Kidney (tissue), 14 donors: ENCODE data around the gene DNM3. TPM values are rescaled to one million over a fixed set of nuclear protein-coding genes. Genes with fewer than 3 reads are reported as not detected.

Source experiments
- DNase-seq, 5 donors: peaks; one replicate each; pipeline ENCODE4 v3.0.0-alpha.2; 2013 to 2020
- FAIRE-seq: peaks from 2 replicates; lab custom pipeline; 2012; peaks lifted over from hg19 to GRCh38; lab: Jason Lieb, UNC
- H3K27ac ChIP-seq, 2 donors: one replicate each; pipeline ENCODE4 v1.7.0; 2013; ENCODE audit warnings: low read depth in 2 of 2, low read length in 2 of 2, inconsistent platforms in 1 of 2
- H3K27me3 ChIP-seq: one replicate; pipeline ENCODE4 v1.7.1; 2013; ENCODE audit warnings: low read length, inconsistent platforms; ENCODE audit not compliant: control insufficient read depth, insufficient read depth
- H3K36me3 ChIP-seq, 3 donors: one replicate each; pipeline versions ENCODE4 v1.7.0 to v1.7.1; 2013; ENCODE audit warnings: low read length in 3 of 3, control low read depth in 1 of 3, inconsistent platforms in 1 of 3; ENCODE audit not compliant: insufficient read depth in 3 of 3, control insufficient read depth in 2 of 3
- H3K4me1 ChIP-seq, 3 donors: one replicate each; pipeline versions ENCODE4 v1.7.0 to v1.7.1; 2013; ENCODE audit warnings: low read length in 3 of 3, inconsistent platforms in 1 of 3, low read depth in 1 of 3; ENCODE audit not compliant: control insufficient read depth in 2 of 3, insufficient read depth in 2 of 3
- H3K4me3 ChIP-seq, 3 donors: one replicate each; pipeline versions ENCODE4 v1.7.0 to v1.8.1; 2013; ENCODE audit warnings: low read length in 3 of 3, control low read depth in 1 of 3, inconsistent platforms in 1 of 3
- H3K9ac ChIP-seq, 3 donors: one replicate each; pipeline versions ENCODE4 v1.7.0 to v1.7.1; 2013; ENCODE audit warnings: low read length in 3 of 3, control low read depth in 1 of 3, inconsistent platforms in 1 of 3
- H3K9me3 ChIP-seq, 3 donors: one replicate each; pipeline versions ENCODE4 v1.7.0 to v1.7.1; 2013; ENCODE audit warnings: low read length in 3 of 3, control low read depth in 1 of 3, inconsistent platforms in 1 of 3; ENCODE audit not compliant: control insufficient read depth in 2 of 3, insufficient read depth in 1 of 3
- intact Hi-C: fragments of 100-400 bp; cut with DNase I; formaldehyde crosslinking; loops from one replicate; pipeline ENCODE4 v1.11.1; 2022
- polyA plus RNA-seq: library from polyadenylated mRNA; stranded (reverse); fragments of 350-450 nt; fragmentation: Illumina TruSeq; extraction: RNeasy Lipid Tissue Mini Kit (QIAGEN cat#74804); gene quantifications from one replicate; pipeline ENCODE4 v1.2.3, GENCODE V29; 2014; ENCODE audit warnings: low read depth, low replicate concordance; ENCODE audit not compliant: insufficient read depth
- total RNA-seq: library from RNA; stranded (reverse); fragmentation: NEBNext Ultra II Directional; extraction: Animal tissue kit (Norgen Biotek cat#: 25700); gene quantifications from one replicate; pipeline ENCODE4 v1.2.1, GENCODE V29; 2021
- TF ChIP-seq, protein P1 (sequence below): IDR thresholded peaks from 3 replicates; pipeline ENCODE4 v1.5.1; 2012; ENCODE audit warnings: mild to moderate bottlenecking, moderate library complexity, borderline replicate concordance; ENCODE audit not compliant: insufficient read depth; ENCODE audit errors: extremely low read depth
- donor health status: control.
- donor health status: control.
- donor health status: control.
- donor health status: control.
- donor health status: control.
- donor health status: DM: yes; HTN: yes; CAD: no.
- donor health status: Normal renal cell carcinoma (clear cell type).

DNM3 gene
- total and polyA plus RNA-seq, 2 donors from 2014 or later, result 5.9 to 19.1 TPM

DNA sequence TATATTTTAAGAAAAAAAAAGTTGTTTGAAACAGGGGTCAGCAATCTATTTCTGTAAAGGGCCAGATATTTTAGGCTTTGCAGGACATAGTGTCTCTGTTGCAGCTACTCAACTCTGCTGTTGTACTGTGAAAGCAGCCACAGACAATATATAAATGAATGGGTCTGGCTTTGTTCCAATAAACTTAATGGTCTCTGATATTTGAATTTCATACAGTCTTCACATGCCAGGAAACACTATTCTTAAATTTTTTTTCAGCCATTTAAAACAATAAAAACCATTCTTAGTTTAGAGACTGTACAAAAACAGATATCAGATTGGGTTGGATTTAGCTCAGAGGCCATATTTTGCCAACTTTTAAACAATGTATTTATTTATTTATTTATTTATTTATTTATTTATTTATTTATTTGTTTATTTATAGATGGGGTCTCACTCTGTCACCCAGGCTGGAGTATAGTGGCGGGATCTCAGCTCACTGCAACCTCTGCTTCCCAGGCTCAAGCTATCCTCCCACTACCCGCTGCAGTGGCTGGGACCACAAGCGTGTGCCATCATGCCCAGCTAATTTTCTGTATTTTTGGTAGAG, 102.8 kb downstream of the DNM3 start:
- no peak overlapping the region for H3K9ac ChIP-seq
- no peak for DNase-seq
- no peaks in the 10 kb centered on the region for H3K27me3 ChIP-seq
- no peak for FAIRE-seq
- H3K4me1 ChIP-seq, result no peaks in the 10 kb centered on the region
- no peak overlapping the region for H3K27ac ChIP-seq
- TF ChIP-seq, protein P1, sequence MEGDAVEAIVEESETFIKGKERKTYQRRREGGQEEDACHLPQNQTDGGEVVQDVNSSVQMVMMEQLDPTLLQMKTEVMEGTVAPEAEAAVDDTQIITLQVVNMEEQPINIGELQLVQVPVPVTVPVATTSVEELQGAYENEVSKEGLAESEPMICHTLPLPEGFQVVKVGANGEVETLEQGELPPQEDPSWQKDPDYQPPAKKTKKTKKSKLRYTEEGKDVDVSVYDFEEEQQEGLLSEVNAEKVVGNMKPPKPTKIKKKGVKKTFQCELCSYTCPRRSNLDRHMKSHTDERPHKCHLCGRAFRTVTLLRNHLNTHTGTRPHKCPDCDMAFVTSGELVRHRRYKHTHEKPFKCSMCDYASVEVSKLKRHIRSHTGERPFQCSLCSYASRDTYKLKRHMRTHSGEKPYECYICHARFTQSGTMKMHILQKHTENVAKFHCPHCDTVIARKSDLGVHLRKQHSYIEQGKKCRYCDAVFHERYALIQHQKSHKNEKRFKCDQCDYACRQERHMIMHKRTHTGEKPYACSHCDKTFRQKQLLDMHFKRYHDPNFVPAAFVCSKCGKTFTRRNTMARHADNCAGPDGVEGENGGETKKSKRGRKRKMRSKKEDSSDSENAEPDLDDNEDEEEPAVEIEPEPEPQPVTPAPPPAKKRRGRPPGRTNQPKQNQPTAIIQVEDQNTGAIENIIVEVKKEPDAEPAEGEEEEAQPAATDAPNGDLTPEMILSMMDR, result no peak
- intact Hi-C loops, result no loop called here
- H3K4me3 ChIP-seq, result no peak overlapping the region
- H3K36me3 ChIP-seq, result no peaks in the 10 kb centered on the region
- H3K9me3 ChIP-seq, result no peaks in the 10 kb centered on the region

DNA sequence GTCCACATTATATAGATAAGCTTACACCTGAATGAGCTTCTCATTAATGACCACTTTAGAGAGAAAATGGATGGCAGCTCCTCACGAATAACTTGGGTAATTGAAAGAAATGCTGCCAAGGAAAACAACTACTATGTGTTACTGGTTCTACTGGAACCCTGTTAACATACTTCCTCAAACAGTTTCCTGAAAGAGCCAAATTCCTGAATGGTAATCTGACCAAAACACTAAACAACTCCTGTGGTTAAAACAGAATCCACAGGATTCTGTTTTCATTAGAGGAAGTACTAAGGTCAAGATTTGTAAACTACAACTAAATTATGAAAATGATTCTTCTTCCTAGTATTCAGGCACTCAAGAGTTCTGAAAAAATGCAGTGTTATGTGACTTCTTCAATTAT, 107.2 kb downstream of the DNM3 start:
- Histone ChIP-seq H3K4me1 (no peaks in the 10 kb centered on the region), H3K9me3 (peaks cover 0 to 3% (median 0%) of the 10 kb centered on the region in 3 donors), H3K27me3 (no peaks in the 10 kb centered on the region), H3K27ac (no peak overlapping the region), H3K9ac (no peak overlapping the region), H3K4me3 (no peak overlapping the region), H3K36me3 (no peaks in the 10 kb centered on the region)
- TF ChIP-seq, protein P1, result no peak
- DNase-seq, result no peak
- FAIRE-seq, result no peak
- intact Hi-C loops, result no loop called here

DNA sequence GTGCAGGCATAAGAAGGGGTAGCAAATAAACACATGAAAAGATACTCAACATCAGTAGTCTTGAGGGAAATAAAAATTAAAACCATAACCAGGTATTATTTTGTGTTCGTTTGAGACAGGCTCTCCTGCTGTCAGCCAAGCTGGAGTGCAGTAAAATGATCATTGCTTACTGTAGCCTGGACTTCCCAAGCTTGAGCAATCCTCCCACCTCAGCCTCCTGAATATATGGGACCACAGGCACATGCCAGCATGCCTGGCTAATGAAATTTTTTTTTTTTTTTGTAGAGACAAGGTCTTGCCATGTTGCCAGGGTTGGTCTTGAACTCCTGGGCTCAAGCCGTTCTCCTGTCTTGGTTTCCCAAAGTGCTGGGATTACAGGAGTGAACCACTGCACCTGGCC, 108.0 kb downstream of the DNM3 start:
- no peaks in the 10 kb centered on the region for H3K36me3 ChIP-seq
- no peak overlapping the region for H3K4me3 ChIP-seq
- no peak overlapping the region for H3K9ac ChIP-seq
- no peaks in the 10 kb centered on the region for H3K4me1 ChIP-seq
- intact Hi-C loops, result no loop called here
- no peak overlapping the region for H3K27ac ChIP-seq
- TF ChIP-seq, protein P1, result no peak
- peaks cover 0 to 3% (median 0%) of the 10 kb centered on the region in 3 donors for H3K9me3 ChIP-seq
- H3K27me3 ChIP-seq, result no peaks in the 10 kb centered on the region
- no peak for DNase-seq
- FAIRE-seq, result no peak

GRCh38 chr1:171953835-171954234, 112.5 kb downstream of the DNM3 start:
- intact Hi-C loops, result no loop called here
- FAIRE-seq (no peak), DNase-seq (peak in 3 of 5 donors; percentile 21 to 62 (median 55))

More at GRCh38 chr1:171953835-171954234, 112.5 kb downstream of the DNM3 start:
- Histone ChIP-seq H3K27me3 (no peaks in the 10 kb centered on the region), H3K9me3 (peaks cover 0 to 3% (median 0%) of the 10 kb centered on the region in 3 donors), H3K27ac (no peak overlapping the region), H3K4me3 (no peak overlapping the region), H3K36me3 (no peaks in the 10 kb centered on the region), H3K9ac (no peak overlapping the region), H3K4me1 (no peaks in the 10 kb centered on the region)
- TF ChIP-seq, protein P1, result no peak
